ENCODE measurements around the gene RPL22L1.
"Not testable (repeated sequence)": the region's sequence is repeated elsewhere in the genome, so short reads cannot be mapped to it uniquely, and the experiment has no call there.

Gene RPL22L1

GRCh38 chr3:170826047-170826446, 43.9 kb downstream of the RPL22L1 start:
- DNase-seq, result no peak

- not testable (repeated sequence) for DNase-seq
Measured at GRCh38 chr3:170823562-170823961, 46.4 kb downstream of the RPL22L1 start.

- not testable (repeated sequence) for DNase-seq
Measured at GRCh38 chr3:170818325-170818724, 51.7 kb downstream of the RPL22L1 start.

- not testable (repeated sequence) for DNase-seq
Measured at GRCh38 chr3:170817471-170817870, 52.5 kb downstream of the RPL22L1 start.

- DNase-seq, result no peak
Measured at GRCh38 chr3:170816841-170817240, 53.2 kb downstream of the RPL22L1 start.

GRCh38 chr3:170816341-170816740, 53.7 kb downstream of the RPL22L1 start:
- no peak for DNase-seq

GRCh38 chr3:170815936-170816335, 54.1 kb downstream of the RPL22L1 start:
- DNase-seq, result no peak

- no peak for DNase-seq
Measured at GRCh38 chr3:170815340-170815739, 54.7 kb downstream of the RPL22L1 start.

Data from CD4-positive, alpha-beta T cell treated with Interleukin-21 for 1 hour (primary cell).